Dedifferentiated amniotic fluid mesenchymal stem cell (primary cell): Measurements from ENCODE around the gene FANK1.
"Not testable (repeated sequence)": the region's sequence is repeated elsewhere in the genome, so short reads cannot be mapped to it uniquely, and the experiment has no call there.

ENCODE experiments used
- DNase-seq: peaks from one replicate; pipeline ENCODE4 v3.0.0-alpha.2; 2016; ENCODE audit errors: extremely low spot score

The FANK1 gene

DNA sequence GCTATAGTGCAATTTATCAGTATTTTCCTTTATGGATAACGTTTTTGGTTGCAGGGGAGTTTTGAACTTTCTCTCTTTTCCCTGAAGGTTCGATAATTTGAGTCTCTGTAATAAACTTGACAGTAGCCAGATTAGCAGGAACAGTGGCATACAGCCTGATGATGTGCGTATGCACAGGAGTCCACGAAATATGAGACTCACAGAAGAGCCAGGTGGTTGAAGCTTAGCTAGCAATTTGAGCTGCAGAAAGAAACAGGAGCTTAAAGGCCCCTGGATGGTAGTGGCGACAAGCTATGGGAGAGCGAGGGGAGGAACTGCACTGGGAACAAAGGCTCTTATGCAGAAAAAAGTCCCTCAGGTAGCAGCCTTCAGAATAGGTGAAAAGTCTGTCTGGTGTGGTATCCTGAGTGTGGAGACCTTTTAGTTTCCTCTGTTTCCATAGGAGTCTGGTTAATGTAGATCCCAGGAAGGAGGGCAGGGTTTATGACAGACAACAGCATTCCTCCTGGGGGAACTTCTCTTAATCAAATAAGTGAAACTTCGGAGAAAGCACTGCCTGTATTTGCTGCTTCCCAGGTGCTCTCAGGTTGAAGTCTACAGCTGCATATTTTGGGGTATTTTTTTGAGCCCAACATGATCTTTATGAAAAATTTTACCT, 32.7 kb downstream of the FANK1 start:
- no peak for DNase-seq

- no peak for DNase-seq
Observed at GRCh38 chr10:125929618-125930017, 33.3 kb downstream of the FANK1 start.

GRCh38 chr10:125933693-125934092, 37.3 kb downstream of the FANK1 start:
- no peak for DNase-seq

DNA sequence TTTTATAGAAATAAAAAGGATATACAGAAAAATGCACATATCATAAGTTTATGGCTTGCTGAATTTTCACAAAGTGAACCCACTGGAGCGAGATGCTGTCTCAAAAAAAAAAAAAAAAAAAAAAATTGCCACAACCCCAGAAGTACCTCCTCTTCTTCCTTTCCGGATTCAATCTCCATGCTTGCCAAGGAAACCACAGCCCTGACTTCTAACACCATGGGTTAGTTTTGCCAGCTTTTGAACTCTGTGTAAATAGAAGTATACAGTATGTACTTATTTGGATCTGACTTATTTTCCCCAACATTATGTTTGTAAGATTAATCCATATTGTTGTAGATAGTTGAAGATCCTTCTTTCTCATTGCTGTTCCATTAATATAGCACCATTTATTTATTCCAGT, 40.0 kb downstream of the FANK1 start:
- DNase-seq: no peak

- no peak for DNase-seq
Observed at GRCh38 chr10:125940515-125940914, 44.2 kb downstream of the FANK1 start.

DNA sequence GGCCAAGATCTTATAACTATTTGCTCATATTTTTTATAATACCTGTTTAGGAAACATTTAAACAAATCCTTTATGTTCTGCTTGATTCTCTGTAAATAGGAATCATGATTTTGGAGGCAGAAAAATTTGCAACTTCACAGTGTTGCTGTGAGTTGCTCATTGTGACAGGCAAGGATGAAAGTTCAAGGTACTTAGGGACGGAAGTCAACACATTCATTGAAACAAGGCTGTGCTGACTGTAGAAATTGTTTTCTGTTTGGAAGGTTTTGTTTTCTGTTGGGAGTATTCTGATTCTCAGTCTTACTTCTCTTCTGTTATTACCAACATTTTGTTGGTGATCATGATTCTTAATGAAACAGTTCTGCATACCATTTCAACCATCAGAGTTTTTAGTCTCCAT, 54.9 kb downstream of the FANK1 start:
- no peak for DNase-seq

DNA sequence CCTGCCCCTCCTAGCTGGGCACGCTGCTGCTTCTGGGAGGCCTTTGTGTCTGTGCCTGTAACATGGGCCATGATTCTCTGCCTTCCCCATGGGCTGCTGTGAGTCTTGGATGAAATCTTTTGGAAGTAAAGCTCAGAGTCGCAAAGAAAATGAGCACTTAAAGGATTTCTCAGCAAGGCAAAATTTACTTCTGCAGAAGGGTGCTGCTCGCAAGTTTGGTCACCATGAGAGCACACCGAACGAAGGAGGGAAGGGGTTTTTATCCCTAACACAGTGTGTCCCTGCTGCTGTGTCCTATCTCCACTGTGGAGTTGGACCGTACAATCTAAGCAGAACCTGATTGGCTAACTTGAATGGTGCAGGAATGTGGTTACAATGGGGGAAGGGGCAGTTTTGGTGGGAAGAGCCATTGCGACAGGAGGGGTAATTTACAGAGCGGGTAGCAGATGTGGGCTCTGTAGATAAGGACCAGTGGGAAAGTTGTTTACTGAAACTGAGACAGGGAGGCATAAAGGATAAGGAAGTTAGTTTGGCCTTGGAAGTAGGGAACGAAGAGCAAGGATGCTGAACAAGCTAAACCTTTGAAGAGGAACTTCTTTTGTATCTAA, 57.5 kb downstream of the FANK1 start:
- no peak for DNase-seq

GRCh38 chr10:125955766-125956165, 59.4 kb downstream of the FANK1 start:
- DNase-seq: no peak

- no peak for DNase-seq
Observed at GRCh38 chr10:125961743-125962142, 65.4 kb downstream of the FANK1 start.

GRCh38 chr10:125962200-125962599, 65.8 kb downstream of the FANK1 start:
- no peak for DNase-seq

DNA sequence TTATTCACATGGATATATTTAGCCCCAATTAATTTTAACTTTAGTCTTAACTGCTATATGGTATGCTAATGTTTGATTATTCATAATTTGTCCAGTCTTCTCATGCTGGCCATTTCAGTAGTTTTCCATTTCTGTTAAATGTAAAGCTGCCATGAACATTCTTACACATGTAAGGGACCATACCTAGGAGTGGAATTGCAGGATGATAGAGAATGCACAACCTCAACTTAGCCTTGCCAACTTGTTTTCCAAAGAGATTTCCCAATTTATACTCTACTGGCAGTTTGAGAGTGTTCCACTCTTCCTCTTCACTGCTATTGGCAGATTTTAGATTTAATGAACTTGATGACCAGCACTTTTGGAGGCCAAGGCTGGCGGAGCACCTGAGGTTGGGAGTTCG, 68.2 kb downstream of the FANK1 start:
- no peak for DNase-seq

DNA sequence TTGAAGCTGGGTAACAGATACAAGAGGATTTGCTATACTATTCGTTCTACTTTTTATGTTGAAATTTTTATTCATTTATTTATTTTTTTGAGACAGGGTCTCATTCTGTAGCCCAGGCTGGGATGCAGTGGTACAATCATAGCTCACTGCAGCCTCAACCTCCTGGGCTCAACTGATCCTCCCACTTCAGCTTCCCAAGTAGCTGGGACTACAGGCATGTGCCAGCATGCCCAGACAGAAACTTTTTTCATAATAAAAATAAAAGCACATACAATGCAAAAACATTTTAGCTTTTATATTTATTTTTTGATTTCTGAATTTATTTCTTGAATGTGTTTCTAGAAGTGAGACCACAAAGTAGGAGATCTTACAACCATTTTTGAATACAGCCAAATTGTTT, 71.2 kb downstream of the FANK1 start:
- no peak for DNase-seq

GRCh38 chr10:125970077-125970630, 73.8 kb downstream of the FANK1 start:
- DNase-seq: not testable (repeated sequence)

GRCh38 chr10:125976960-125977605, 80.7 kb downstream of the FANK1 start:
- DNase-seq: no peak

GRCh38 chr10:125979976-125980375, 83.6 kb downstream of the FANK1 start:
- no peak for DNase-seq

DNA sequence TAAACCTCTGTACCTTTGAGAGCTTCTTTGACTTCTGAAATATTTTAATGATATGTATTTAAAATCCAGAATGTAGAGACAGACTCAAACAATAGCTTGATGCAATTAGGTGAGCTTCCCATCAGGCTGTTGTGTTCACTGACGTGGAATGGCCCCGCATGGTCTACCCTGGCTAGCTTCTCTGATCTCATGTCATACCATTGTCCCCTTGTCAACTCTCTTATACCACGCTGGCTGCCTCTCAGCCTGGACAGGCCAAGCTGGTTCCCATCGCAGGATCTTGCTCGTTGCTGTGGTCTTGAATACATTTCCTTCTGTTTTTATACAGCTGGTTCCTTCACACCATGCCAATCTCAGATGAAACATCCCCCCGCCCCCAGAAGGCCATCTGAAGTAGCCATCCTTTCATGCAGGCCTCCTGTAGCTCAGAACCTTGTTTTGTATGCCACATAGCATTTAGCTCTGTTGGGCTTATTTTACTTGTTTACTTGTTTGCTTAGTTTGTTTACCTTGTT, 84.2 kb downstream of the FANK1 start:
- no peak for DNase-seq

GRCh38 chr10:125982260-125982948, 86.0 kb downstream of the FANK1 start:
- DNase-seq: peak; percentile 86

DNA sequence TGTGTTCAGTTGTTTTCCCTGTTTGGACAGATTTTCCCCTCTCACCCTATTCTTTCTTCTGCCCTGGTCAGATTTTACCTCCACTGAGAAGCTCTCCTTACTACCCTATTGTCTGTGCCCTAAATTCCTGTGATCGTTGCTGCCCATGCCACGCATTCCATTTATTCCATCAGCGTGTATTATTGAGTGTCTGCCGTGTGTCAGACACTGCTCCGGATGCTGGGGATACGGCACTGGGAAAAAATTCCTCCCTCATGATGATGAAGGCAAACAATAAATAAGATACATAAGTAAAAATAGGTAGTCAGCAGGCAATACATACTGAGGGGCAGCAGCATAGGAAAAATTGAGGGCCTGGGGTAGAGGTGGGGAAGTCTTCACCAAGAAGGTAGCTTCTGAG, 86.8 kb downstream of the FANK1 start:
- DNase-seq: no peak

DNA sequence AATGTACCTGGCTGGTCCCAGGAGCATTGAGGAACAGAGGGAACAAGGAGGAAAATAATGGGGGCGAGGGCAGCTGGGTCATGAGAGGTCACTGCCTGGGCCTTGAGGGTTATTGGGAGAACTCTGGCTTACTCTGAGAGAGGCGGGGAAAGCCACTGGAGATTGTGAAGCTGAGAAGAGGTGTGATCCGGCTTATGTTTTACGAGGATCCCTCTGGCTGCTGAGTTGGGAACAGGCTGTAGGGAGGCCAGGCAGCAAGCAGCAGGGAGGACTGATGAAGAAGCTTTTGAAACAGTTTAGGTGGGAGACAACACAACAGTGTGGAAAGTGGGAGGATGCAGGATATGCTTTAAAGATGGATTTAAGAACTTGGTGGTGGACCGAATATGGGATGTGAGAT, 87.3 kb downstream of the FANK1 start:
- DNase-seq: no peak

- DNase-seq: no peak
Observed at GRCh38 chr10:125984346-125984745, 88.0 kb downstream of the FANK1 start.

DNA sequence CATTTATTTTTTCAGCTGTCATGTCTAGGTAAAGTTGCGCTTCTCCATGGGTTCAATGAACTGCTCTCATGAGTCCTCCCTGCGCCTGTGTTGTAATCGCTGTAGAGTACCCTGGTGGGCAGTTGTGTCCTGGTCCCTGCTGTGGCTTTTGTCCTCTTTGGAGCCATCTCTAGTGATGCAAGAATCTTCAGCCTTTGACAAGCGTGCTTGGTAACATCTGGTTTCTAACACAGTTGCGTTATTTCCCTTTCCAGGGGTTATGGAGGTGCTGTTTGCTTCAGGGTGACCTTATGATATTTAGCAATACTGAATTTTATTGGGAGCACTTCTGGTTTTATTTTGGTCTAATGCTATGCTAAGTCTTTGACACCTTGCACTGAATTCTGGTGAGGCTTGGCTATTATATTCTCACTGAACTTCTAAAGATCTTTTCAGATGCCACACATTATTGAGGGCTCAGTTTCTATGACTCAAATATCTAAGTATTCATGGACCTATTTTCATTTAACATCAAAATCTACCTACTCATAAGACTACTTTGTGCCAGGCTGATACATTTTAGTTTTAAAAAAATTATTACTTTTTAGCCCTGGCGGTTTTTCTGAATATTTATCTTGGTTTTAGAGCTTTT, 88.6 kb downstream of the FANK1 start:
- DNase-seq: no peak
